HG02759 (cell line): ENCODE results near the gene CLEC16A.

ENCODE experiments used
- ATAC-seq: cut with Tn5 transposase; IDR thresholded peaks from one replicate; pipeline ENCODE4 v1.9.1; 2021; ENCODE audit warnings: mild to moderate bottlenecking, moderate library complexity; ENCODE audit not compliant: unreplicated experiment

CLEC16A gene

DNA sequence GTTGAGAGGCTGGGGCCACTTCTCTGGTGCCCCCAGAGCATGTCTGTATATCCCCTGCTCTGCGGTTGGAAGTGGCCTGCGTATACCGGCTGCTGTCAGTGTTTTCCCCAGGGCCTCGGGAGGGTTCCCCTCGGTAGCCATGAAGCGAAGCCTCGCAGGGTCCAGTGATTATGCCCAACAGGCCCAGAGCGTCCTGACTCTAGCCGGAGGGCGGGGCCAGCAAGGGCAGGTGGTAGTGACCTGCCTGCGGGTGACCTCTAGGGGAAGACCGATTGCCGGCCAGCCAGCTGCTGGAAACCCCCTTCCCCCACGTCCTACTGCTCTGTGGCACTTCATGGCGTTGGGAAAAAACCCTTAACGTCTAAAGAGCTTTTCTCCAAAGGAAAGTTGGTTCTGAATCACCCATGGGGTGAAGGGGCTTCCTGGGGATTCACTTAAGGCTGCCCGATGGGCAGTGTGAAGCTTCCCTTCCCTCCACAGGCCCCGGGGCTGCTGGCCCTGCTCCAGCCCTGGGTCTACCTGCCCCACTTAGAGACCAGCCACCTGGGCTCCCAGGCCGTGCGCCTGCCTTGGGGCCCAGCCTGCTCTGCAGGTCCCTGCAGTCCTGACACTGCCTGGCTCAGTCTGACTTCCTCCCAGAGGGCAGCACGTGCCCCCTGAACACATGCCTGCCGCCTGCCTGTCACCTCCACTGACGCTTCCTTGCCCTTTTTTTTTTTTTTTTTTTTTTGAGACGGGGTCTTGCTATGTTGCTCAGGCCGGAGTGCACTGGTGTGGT lies 238.9 kb downstream of the CLEC16A start:
- ATAC-seq, result peak; percentile 67

DNA sequence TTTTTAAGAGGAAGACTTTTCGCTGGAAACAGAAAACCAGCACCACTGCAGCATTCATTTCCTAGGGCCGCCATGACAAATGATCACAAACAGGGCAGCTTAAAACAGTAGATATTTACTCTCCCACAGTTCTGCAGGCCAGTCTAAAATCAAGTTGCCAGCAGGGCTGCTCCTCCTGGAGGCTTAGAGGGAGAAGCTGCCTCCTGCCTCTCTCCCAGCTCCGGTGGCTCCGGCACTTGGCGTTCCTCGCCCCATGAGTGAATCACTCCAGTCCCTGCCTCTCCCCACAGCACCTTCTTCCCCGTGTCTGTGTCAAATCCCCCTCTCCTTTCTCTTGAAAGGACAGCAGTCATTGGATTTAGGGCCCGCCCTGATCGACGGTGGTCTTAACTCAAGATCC lies 239.6 kb downstream of the CLEC16A start:
- ATAC-seq, result no peak

- no peak for ATAC-seq
These were observed 243.2 kb downstream of the CLEC16A start for GRCh38 chr16:11187522-11188023.

- ATAC-seq, result no peak
These were observed 244.7 kb downstream of the CLEC16A start for GRCh38 chr16:11188801-11189740.

GRCh38 chr16:11190588-11191560 lies 246.5 kb downstream of the CLEC16A start:
- ATAC-seq, result no peak

GRCh38 chr16:11191665-11192064 lies 247.3 kb downstream of the CLEC16A start:
- ATAC-seq, result no peak

- no peak for ATAC-seq
These were observed 249.1 kb downstream of the CLEC16A start for GRCh38 chr16:11193494-11193893.

DNA sequence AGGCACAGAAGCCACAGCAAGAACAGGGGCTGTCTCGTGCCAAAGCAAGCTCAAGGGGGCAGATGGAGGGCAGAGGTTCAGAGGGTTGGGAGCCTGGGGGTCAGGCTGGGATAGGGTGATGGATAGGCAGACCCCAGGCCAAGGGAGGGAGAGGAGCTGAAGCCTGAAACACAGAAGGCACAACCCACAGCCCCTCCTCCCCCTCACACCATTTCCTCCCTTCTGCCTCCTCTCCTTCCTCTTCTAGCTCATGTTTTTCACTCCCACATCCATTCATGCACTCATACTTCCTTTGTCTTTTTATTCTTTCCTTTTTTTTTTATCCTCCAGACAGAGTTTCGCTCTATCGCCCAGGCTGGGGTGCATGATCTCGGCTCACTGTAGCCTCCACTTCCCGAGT lies 250.5 kb downstream of the CLEC16A start:
- no peak for ATAC-seq

GRCh38 chr16:11196286-11196828 lies 252.0 kb downstream of the CLEC16A start:
- no peak for ATAC-seq

DNA sequence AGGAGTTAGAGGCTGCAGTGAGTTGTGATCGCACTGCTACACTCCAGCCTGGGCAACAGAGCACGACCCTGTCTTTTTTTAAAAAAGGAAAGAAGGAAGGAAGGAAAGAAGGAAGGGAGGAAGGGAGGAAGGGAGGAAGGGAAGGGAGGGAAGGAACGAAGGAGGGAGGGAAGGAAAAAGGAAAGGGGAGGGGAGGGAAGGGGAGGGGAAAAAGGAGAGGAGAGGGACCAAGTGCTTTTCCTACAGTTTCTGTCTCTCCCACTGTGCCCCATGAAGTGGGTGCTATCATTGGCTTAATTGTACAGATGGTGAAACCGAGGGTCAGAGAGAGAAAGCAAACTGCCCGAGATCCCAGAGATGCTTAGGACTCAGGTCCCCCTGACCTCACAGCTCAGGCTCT lies 254.0 kb downstream of the CLEC16A start:
- ATAC-seq, result no peak

DNA sequence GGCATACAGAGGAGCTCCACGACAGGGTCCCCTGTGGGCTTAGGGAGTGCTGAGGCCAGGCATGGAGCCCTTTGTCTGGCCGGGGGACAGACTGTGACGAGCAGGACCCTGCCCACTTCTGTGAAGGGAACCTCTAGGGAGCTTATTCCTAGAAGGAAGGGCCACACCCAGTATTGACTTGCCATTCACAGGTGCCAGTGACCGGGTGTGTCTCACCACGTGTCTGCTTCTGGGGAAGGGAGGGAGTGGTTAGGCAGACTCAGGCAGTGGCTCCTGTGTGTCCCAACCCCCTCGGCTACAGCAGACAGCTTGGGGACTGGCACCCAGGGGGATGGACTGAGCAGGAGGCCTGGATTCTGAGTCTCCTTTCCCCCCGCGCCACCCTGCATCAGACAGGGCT lies 254.5 kb downstream of the CLEC16A start:
- ATAC-seq, result no peak

DNA sequence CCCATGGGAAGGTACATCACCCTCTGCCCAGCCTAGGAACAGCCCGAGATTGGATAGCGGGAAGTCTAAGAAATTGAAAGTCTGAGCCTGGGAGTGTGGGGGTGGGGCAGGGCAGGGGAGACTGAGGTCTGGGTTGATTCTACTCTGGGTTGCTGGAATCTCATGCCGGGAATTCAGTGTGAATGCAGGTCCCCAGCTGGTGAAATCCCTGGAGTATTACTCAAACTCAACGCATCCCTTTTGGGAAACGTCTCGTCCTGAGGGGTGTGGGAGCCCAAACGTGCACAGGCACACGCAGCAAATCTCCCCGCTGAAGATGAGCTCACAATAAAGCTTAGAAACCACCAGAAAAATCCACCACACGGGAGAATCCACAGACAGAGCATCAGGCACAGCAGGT lies 256.2 kb downstream of the CLEC16A start:
- ATAC-seq, result no peak

GRCh38 chr16:11201498-11202259 lies 257.3 kb downstream of the CLEC16A start:
- ATAC-seq, result no peak

GRCh38 chr16:11202260-11203091 lies 258.1 kb downstream of the CLEC16A start:
- peak; percentile 61 for ATAC-seq

DNA sequence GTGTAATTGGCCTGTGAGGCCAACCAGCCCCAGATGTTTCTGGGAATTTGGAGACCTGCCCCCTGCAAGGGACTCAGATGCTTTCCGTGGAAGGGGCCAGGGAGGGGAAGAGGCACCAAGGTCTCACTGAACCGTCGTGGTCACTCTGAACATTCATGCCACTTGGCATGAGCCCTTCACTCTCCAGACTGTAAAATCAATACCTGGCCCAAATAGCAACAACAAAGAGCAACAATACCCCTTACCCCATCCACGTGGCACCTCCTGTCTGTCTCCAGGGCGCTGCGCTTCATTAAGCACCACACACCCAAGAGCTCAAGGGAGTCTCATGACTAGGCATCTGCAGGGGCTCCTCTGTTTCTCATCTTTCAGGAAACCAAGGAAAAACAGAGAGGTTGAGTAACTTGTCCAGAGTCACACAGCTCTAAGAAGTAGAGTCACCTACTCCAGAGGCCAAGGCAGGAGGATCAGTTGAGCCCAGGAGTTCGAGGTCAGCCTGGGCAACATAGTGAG lies 258.8 kb downstream of the CLEC16A start:
- ATAC-seq, result peak; percentile 1

- ATAC-seq, result no peak
These were observed 260.2 kb downstream of the CLEC16A start for GRCh38 chr16:11204513-11205047.

DNA sequence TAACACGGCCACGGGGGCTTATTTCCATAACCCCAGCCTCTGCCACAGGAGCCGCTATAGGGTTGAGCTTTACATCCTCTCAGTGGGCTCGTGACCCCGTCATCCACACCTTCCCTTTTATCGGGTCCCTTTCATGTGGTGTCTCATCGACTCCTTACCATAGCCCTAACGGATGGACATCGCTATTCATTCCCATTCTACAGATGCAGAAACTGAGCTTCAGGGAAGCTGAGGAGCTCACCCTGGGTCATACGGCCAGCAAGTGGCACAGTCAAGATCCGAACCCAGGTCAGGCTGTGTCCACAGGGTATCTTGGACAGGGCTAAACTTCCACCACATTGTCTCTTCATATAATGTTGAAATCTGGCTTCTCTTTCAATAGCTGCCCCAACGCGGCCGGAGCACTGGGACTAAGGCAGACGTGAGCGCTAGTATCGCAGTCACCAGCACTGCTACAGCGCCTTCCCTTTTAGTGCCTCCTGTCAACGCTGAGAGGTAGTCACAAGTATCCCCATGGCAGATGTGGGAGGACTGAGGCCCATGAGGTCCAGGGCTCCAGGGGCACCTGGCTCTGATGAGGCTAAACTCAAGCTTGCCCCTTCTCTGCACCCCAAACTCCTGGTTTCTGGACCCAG lies 260.8 kb downstream of the CLEC16A start:
- no peak for ATAC-seq
